Cardiac muscle cell (in vitro differentiated cells and primary cell): ENCODE measurements around the gene HK3. TPM values are rescaled to one million over a fixed set of nuclear protein-coding genes. Genes with fewer than 3 reads are reported as not detected.

Source experiments
- DNase-seq, 2 donors: peaks; one replicate each; pipeline versions ENCODE4 v3.0.0 to v3.0.0-alpha.2; 2010 to 2017; ENCODE audit warnings: low read depth in 1 of 2, low spot score in 1 of 2
- H3K27ac ChIP-seq: fragments of 200-600 bp; sonication (generic); 2 replicates; pipeline ENCODE4 v1.5.1; 2016
- H3K27me3 ChIP-seq: fragments of 200-600 bp; sonication (generic); 2 replicates; pipeline ENCODE4 v1.6.0; 2016; ENCODE audit warnings: control low read depth
- H3K36me3 ChIP-seq: fragments of 200-600 bp; sonication (generic); 2 replicates; pipeline ENCODE4 v1.5.1; 2016; ENCODE audit warnings: control low read depth
- H3K4me1 ChIP-seq: fragments of 200-600 bp; sonication (generic); 2 replicates; pipeline ENCODE4 v1.8.1; 2017; ENCODE audit warnings: low read depth, mild to moderate bottlenecking, mixed run types
- H3K4me3 ChIP-seq: fragments of 200-600 bp; sonication (generic); 2 replicates; pipeline ENCODE4 v1.5.1; 2016; ENCODE audit warnings: mild to moderate bottlenecking
- H3K9me3 ChIP-seq: fragments of 200-600 bp; sonication (generic); 2 replicates; pipeline ENCODE4 v1.5.1; 2017; ENCODE audit warnings: low read depth, mild to moderate bottlenecking, control low read depth
- polyA plus RNA-seq: library from polyadenylated mRNA; unstranded; fragments of >200 nt; fragmentation: Nextera tagmentation; extraction: Ambion mirVana; gene quantifications from 2 replicates; pipeline ENCODE4 v1.2.1, GENCODE V29; 2016
- total RNA-seq: library from RNA; depleted of rRNA; stranded (reverse); fragments of >200 nt; gene quantifications from 2 replicates; pipeline ENCODE4 v1.2.3, GENCODE V29; 2016
- TF ChIP-seq, protein P1 (sequence below): IDR thresholded peaks from 2 replicates; pipeline ENCODE4 v1.5.1; 2012; ENCODE audit warnings: low read depth, mild to moderate bottlenecking, low read length

The HK3 gene
- total and polyA plus RNA-seq, 2 experiments from 2014 or later, result not detected

DNA sequence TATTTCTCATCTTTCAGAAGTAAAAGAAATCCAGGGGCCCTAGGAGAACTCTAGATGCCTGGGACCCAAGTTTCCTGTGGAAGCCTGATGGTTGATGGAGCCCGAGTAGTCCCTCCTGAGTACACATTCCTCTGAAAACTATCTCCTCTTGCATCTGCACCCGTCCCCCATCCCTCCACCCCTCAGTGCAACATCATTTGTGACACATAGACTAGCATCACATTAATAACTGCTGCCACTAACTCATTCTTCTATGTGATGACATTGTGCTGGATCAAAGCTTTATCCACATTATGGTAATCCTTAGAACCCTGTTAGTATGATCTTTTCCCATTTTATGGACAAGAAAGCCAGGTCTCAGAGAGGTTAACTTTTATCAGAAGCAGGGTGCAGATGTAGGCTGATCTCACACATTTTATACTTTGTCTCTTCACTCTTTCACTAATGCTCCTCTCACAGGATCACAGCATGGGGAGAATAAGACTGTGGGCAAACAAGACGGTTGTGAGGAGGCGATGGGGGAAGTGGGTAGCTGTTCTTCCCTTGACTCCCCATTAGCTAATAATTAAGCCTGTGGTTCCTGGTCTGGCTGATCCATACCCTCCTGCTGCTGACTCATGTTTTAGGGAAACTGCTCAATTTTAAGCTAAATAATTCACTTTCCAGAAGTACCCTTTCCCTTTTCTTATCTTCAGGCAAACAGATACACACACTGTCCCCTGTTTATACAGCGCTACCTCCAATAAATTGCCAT, 3.9 kb upstream of the HK3 start:
- Histone ChIP-seq H3K4me1 (no peaks in the 10 kb centered on the region), H3K9me3 (no peaks in the 10 kb centered on the region), H3K27ac (no peak overlapping the region), H3K36me3 (peaks cover 50% of the 10 kb centered on the region), H3K4me3 (no peak overlapping the region), H3K27me3 (no peaks in the 10 kb centered on the region)
- TF ChIP-seq, protein P1, sequence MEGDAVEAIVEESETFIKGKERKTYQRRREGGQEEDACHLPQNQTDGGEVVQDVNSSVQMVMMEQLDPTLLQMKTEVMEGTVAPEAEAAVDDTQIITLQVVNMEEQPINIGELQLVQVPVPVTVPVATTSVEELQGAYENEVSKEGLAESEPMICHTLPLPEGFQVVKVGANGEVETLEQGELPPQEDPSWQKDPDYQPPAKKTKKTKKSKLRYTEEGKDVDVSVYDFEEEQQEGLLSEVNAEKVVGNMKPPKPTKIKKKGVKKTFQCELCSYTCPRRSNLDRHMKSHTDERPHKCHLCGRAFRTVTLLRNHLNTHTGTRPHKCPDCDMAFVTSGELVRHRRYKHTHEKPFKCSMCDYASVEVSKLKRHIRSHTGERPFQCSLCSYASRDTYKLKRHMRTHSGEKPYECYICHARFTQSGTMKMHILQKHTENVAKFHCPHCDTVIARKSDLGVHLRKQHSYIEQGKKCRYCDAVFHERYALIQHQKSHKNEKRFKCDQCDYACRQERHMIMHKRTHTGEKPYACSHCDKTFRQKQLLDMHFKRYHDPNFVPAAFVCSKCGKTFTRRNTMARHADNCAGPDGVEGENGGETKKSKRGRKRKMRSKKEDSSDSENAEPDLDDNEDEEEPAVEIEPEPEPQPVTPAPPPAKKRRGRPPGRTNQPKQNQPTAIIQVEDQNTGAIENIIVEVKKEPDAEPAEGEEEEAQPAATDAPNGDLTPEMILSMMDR, result no peak
- DNase-seq, result no peak

GRCh38 chr5:176902102-176902814, 3.1 kb upstream of the HK3 start:
- Histone ChIP-seq H3K27ac (no peak overlapping the region), H3K4me3 (no peak overlapping the region), H3K9me3 (no peaks in the 10 kb centered on the region), H3K36me3 (peaks cover 42% of the 10 kb centered on the region), H3K27me3 (no peaks in the 10 kb centered on the region), H3K4me1 (no peaks in the 10 kb centered on the region)
- TF ChIP-seq, protein P1, result no peak
- no peak for DNase-seq

GRCh38 chr5:176901260-176902101, 2.3 kb upstream of the HK3 start:
- Histone ChIP-seq H3K4me3 (no peak overlapping the region), H3K27me3 (no peaks in the 10 kb centered on the region), H3K4me1 (no peaks in the 10 kb centered on the region), H3K36me3 (peaks cover 36% of the 10 kb centered on the region), H3K9me3 (no peaks in the 10 kb centered on the region), H3K27ac (no peak overlapping the region)
- no peak for DNase-seq
- TF ChIP-seq, protein P1, result no peak

GRCh38 chr5:176900780-176901204, 1.6 kb upstream of the HK3 start:
- no peaks in the 10 kb centered on the region for H3K9me3 ChIP-seq
- H3K27ac ChIP-seq, result no peak overlapping the region
- H3K4me3 ChIP-seq, result no peak overlapping the region
- DNase-seq, result no peak
- no peaks in the 10 kb centered on the region for H3K27me3 ChIP-seq
- H3K4me1 ChIP-seq, result no peaks in the 10 kb centered on the region
- H3K36me3 ChIP-seq, result peaks cover 29% of the 10 kb centered on the region
- TF ChIP-seq, protein P1, result no peak

GRCh38 chr5:176899946-176900779, 1.0 kb upstream of the HK3 start:
- H3K4me3 ChIP-seq, result no peak overlapping the region
- H3K27ac ChIP-seq, result no peak overlapping the region
- no peak for DNase-seq
- no peaks in the 10 kb centered on the region for H3K27me3 ChIP-seq
- H3K36me3 ChIP-seq, result peaks cover 23% of the 10 kb centered on the region
- no peaks in the 10 kb centered on the region for H3K4me1 ChIP-seq
- TF ChIP-seq, protein P1, result no peak
- no peaks in the 10 kb centered on the region for H3K9me3 ChIP-seq
